ENCODE data around the gene ADRA2C. TPM values are rescaled to one million over a fixed set of nuclear protein-coding genes. Genes with fewer than 3 reads are reported as not detected.

ADRA2C gene
- total RNA-seq, 1 experiment from 2014 or later = 8.6 TPM

DNA sequence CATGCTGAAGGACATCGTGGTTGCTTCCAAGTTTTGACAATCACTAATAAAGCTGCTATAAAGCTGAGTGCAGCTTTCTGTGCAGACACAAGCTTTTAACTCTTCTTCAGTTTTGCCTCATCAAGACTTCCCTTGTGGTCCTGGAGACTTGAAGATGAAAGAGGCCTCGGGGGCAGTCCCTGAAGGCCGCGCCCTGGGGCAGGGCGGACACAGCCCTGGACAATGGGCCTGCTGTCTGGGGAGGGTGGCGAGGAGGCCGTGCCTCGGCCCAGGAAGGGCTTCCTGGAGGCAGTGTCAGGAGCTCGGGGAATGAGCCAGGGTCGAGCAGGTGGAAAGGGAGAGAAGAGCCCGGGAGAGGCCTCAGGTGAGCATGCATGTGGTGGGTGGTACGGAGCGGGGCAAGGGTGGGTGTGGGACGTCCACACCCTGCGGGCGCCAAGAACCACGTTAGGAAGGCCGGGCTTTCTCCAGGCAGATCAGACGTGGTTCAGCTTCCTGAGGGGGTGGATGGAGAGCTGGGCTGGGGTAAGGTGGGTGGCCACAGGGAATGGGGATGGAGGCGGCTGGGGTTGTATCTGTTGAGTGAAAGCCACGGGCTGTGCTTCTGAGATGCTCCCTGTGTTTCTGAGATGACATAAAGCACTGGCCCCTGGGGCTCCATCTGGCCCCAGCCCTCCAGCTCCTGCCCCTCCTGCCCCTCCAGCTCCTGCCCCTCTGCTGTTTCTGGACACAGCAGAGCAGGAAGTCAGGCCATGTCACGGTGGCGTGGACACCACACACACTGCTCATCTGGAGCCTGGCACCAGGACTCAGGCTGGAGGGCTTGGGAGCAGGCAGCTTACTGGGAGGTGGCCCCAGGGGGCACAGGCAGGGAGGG, 21.5 kb downstream of the ADRA2C start:
- no peaks in the 10 kb centered on the region for H3K79me2 ChIP-seq (ENCODE audit: insufficient read depth, low read length)
- no peak overlapping the region for H3K4ac ChIP-seq (ENCODE audit: low read depth, low read length)
- no peak overlapping the region for H4K91ac ChIP-seq (ENCODE audit: insufficient read length, low read depth, low read length)
- no peaks in the 10 kb centered on the region for H3K27me3 ChIP-seq (ENCODE audit: insufficient read depth, low read length)
- no peak overlapping the region for H2BK12ac ChIP-seq (ENCODE audit: insufficient read length, low read depth, low read length)
- H3K23ac ChIP-seq (ENCODE audit: insufficient read length, low read depth, low read length) = no peak overlapping the region
- no peak overlapping the region; the same call in 1 of the 2 replicates for H3K14ac ChIP-seq (ENCODE audit: insufficient read depth, low read length)
- no peak overlapping the region for H4K8ac ChIP-seq (replicated peaks; ENCODE audit: insufficient read length, low read depth, low read length)
- Mint-ChIP-seq H3K9me3 (peaks cover 0 to 2% of the 10 kb centered on the region in 2 experiments; a peak in 2 of 5 replicates), H3K27ac (no peak overlapping the region), H3K4me1 (peaks cover 7 to 15% of the 10 kb centered on the region in 2 experiments; a peak in 3 of 4 replicates), H3K4me3 (no peak overlapping the region), H3K36me3 (ENCODE audit: insufficient read depth in 1 of 3, low read depth in 3 of 3) (no peaks in the 10 kb centered on the region), H3K27me3 (ENCODE audit: low read depth) (peaks cover 27% of the 10 kb centered on the region)
- no peaks in the 10 kb centered on the region; the same call in 1 of the 2 replicates for H3K4me1 ChIP-seq (ENCODE audit: insufficient read depth, low read length)
- no peak overlapping the region for H2BK20ac ChIP-seq (ENCODE audit: low read depth, low read length, poor library complexity, severe bottlenecking)
- no peaks in the 10 kb centered on the region for H3K9me3 ChIP-seq (ENCODE audit: control insufficient read depth, low read depth, low read length)
- no peak overlapping the region for H3K27ac ChIP-seq (ENCODE audit: insufficient read length, low read depth, low read length)
- no peak for DNase-seq
- no peak overlapping the region for H3K56ac ChIP-seq (ENCODE audit: insufficient read length, low read depth, low read length)
- H3T11ph ChIP-seq (ENCODE audit: low read length) = no peak overlapping the region
- no peaks in the 10 kb centered on the region for H3K23me2 ChIP-seq (ENCODE audit: insufficient read length, low read depth, low read length, poor library complexity, severe bottlenecking)
- H2AFZ ChIP-seq (ENCODE audit: low read length) = no peak overlapping the region
- H4K20me1 ChIP-seq (ENCODE audit: control insufficient read depth, insufficient read depth, insufficient read length) = no peaks in the 10 kb centered on the region
- WGBS (ENCODE audit: extremely low coverage, insufficient read length, low lambda C conversion rate) = no CpG with 5 or more reads among the region's 23 CpGs
- no peak overlapping the region for H2AK5ac ChIP-seq (ENCODE audit: insufficient read length, low read length)
- H4K5ac ChIP-seq (ENCODE audit: insufficient read length, low read depth, low read length) = no peak overlapping the region
- H3K4me2 ChIP-seq (ENCODE audit: insufficient read depth, insufficient read length, low read length) = no peak overlapping the region
- no peaks in the 10 kb centered on the region for H3K79me1 ChIP-seq (ENCODE audit: insufficient read depth, low read depth, low read length, poor library complexity, severe bottlenecking)
- no peak overlapping the region for H3K9ac ChIP-seq (ENCODE audit: extremely low read depth, insufficient read length, low read length)
- TF ChIP-seq CTCF (conservative IDR thresholded peaks at IDR 0.05) = no peak
- H2BK120ac ChIP-seq (ENCODE audit: low read depth, low read length, poor library complexity, severe bottlenecking) = no peak overlapping the region
- no peak overlapping the region for H2BK5ac ChIP-seq (ENCODE audit: insufficient read length, low read length)
- H3K18ac ChIP-seq (ENCODE audit: insufficient read length, low read depth, low read length) = no peak overlapping the region
- no peak overlapping the region for H2BK15ac ChIP-seq (ENCODE audit: low read depth, low read length)

Measured in H9 (cell line).